OCI-LY7 (cell line): ENCODE measurements around the gene MOGAT2.

Source experiments
- EZH2phosphoT487 ChIP-seq: fragments of 200-600 bp; sonication (generic); IDR thresholded peaks from 2 replicates; pipeline ENCODE4 v1.6.1; 2018; ENCODE audit warnings: low read depth, borderline replicate concordance, mild to moderate bottlenecking, mixed run types, antibody characterized with exemption, low read length, moderate library complexity, mixed read lengths
- TF ChIP-seq, protein P1 (sequence below): fragments of 200-600 bp; sonication (generic); conservative IDR thresholded peaks from 2 replicates; pipeline ENCODE4 v1.5.1; 2014; ENCODE audit warnings: mild to moderate bottlenecking, antibody characterized with exemption, low read length, moderate library complexity, mixed read lengths

DNA sequence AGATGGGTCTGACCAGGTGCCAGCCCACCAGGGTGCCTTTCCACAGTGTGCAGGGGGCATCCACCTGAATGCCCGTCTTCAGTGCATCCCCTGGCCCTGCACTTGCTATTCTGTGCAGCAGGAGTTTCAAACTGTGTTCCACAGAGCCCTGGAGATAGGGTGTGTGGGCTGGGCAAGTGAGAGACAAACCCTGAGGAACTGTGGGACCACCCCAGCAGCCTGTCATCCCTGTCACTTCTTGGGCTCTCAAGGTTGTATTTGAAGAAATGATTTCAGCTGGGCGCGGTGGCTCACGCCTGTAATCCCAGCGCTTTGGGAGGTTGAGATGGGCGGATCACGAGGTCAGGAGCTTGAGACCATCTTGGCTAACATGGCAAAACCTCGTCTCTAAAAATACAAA, 44.5 kb downstream of the MOGAT2 start:
- TF ChIP-seq, protein P1, sequence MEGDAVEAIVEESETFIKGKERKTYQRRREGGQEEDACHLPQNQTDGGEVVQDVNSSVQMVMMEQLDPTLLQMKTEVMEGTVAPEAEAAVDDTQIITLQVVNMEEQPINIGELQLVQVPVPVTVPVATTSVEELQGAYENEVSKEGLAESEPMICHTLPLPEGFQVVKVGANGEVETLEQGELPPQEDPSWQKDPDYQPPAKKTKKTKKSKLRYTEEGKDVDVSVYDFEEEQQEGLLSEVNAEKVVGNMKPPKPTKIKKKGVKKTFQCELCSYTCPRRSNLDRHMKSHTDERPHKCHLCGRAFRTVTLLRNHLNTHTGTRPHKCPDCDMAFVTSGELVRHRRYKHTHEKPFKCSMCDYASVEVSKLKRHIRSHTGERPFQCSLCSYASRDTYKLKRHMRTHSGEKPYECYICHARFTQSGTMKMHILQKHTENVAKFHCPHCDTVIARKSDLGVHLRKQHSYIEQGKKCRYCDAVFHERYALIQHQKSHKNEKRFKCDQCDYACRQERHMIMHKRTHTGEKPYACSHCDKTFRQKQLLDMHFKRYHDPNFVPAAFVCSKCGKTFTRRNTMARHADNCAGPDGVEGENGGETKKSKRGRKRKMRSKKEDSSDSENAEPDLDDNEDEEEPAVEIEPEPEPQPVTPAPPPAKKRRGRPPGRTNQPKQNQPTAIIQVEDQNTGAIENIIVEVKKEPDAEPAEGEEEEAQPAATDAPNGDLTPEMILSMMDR: no peak
- no peak for TF ChIP-seq EZH2phosphoT487
